GM12892 (cell line): ENCODE measurements around the gene NME7.

ENCODE experiments used
- POLR2A ChIP-seq: IDR thresholded peaks from 2 replicates; pipeline ENCODE4 v1.6.1; 2011; ENCODE audit warnings: low read depth, low read length, control low read depth
- POLR2AphosphoS5 ChIP-seq: IDR thresholded peaks from 2 replicates; pipeline ENCODE4 v1.6.1; 2011; ENCODE audit warnings: low read depth, low read length, control low read depth

DNA sequence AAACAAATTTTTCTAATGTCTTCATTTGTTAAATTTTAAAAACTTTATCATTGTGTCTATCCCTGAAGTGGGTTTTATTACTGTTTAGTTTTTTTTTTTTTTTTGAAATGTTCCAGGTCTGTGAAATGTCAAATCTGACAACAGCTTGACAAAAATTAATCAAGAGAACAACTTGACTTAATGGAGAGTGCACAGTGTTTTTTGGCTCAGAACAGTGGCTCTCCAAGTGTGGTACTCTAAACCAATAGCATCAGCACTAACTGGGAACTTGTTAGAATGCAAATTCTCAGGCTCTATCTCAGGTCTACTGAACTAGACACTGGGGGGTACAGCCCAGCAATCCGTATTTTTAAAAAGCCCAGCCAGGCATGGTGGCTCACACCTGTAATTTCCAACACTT lies 211.9 kb downstream of the NME7 start:
- no peak for TF ChIP-seq POLR2A
- no peak for TF ChIP-seq POLR2AphosphoS5
